GM12872 (cell line): ENCODE measurements around the gene NUCKS1.

Experiments
- CTCF ChIP-seq: IDR thresholded peaks from 3 replicates; pipeline ENCODE4 v1.5.1; 2011; ENCODE audit warnings: low read depth, mild to moderate bottlenecking, low read length, moderate library complexity; ENCODE audit not compliant: insufficient read depth

NUCKS1 gene

GRCh38 chr1:205676597-205676996, 73.4 kb downstream of the NUCKS1 start:
- TF ChIP-seq CTCF, result no peak

GRCh38 chr1:205676002-205676401, 74.0 kb downstream of the NUCKS1 start:
- no peak for TF ChIP-seq CTCF

- no peak for TF ChIP-seq CTCF
Observed at GRCh38 chr1:205675247-205675646, 74.7 kb downstream of the NUCKS1 start.

GRCh38 chr1:205672970-205673369, 77.0 kb downstream of the NUCKS1 start:
- TF ChIP-seq CTCF, result no peak

- TF ChIP-seq CTCF, result no peak
Observed at GRCh38 chr1:205672395-205672889, 77.5 kb downstream of the NUCKS1 start.

- TF ChIP-seq CTCF, result no peak
Observed at GRCh38 chr1:205670611-205671430, 79.2 kb downstream of the NUCKS1 start.

GRCh38 chr1:205670150-205670446, 79.9 kb downstream of the NUCKS1 start:
- TF ChIP-seq CTCF, result no peak
